B cell (primary cell): ENCODE results near the gene SLC9A9.

Source experiments
- CTCF ChIP-seq: fragments of 200-600 bp; IDR thresholded peaks from one replicate; pipeline ENCODE4 v1.8.0; 2022; ENCODE audit warnings: antibody characterized with exemption, mild to moderate bottlenecking
- EZH2 ChIP-seq: IDR thresholded peaks from 2 replicates; pipeline ENCODE4 v1.6.1; 2012; ENCODE audit warnings: borderline replicate concordance, low read depth, mild to moderate bottlenecking, moderate library complexity, low read length; ENCODE audit not compliant: insufficient read depth, poor library complexity, severe bottlenecking

- TF ChIP-seq CTCF (no peak), EZH2 (no peak)
Observed at GRCh38 chr3:143506190-143506589, 342.1 kb downstream of the SLC9A9 start.
